GM18951 (cell line): ENCODE results near the gene RBM5.

Experiments
- POLR2A ChIP-seq: IDR thresholded peaks from 4 replicates; pipeline ENCODE4 v1.6.1; 2011; ENCODE audit warnings: mild to moderate bottlenecking; ENCODE audit not compliant: insufficient read length, insufficient read depth; ENCODE audit errors: extremely low read depth
- in situ Hi-C: fragments of 300-500 bp; cut with MboI; formaldehyde crosslinking; loops from one replicate; pipeline ENCODE4 v1.12.0; 2022; ENCODE audit warnings: low sequenced_read_pairs, mixed read lengths, inconsistent platforms; ENCODE audit not compliant: unreplicated experiment

RBM5 gene

DNA sequence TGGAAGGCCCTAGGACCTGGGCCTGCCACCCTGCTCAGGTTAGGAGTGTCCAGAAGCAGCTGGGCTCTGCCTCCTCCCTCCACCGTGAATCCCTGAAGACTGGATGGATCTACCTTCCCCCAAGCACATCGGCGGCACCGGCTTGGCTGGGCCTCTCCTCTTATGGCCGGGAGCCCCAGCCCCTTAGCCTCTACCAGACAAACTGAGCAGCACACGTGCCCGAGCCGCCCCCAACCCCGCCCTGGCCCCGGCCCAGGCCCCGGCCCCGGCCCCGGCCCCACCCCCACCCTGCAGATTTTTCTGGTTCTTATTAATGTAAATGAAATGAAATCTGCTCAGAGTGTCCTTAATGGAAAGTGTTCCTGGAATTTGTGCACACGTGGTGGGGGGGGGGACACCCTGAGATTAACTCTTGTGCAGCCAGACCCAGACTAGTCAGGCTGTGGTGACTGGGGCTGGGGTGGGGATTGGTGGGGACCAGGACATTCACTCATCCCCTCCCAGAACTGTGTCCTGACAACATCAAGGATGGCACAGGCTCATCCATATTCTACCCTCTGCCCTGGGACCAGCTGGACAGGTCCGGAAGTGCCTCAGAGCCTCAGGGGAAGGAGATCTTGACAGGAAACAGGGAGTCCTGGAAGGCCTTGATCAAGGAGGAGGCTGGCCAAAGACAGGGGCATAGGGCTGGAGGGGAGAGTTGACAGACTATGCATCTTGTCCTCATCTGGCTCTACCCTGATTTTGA is 35.5 kb downstream of the RBM5 start:
- TF ChIP-seq POLR2A: no peak
- in situ Hi-C loops: loop anchor here (10.0 kb wide), 1 partner anchor 61 kb away; no protein-coding TSS in a partner anchor

DNA sequence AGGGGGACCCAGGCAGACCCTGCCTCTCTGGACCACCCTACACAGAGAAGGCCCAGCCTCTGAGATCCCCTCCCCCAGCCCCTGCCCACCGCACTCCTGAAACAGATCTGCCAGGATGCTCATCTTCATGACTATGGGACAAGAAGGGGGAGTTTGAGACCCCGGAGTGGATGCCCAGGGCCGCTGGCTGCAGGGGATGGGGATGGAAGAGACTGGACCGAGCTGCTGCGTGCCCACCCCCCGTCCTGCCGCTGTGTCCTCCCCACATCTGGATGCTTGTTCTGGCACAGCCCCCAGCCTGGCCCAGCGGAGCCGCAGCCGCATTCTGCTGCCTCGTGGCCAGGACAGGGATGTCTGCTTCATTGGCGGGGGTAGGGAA is 36.1 kb downstream of the RBM5 start:
- in situ Hi-C loops: loop anchor here (10.0 kb wide), 1 partner anchor 60 kb away; no protein-coding TSS in a partner anchor
- no peak for TF ChIP-seq POLR2A

DNA sequence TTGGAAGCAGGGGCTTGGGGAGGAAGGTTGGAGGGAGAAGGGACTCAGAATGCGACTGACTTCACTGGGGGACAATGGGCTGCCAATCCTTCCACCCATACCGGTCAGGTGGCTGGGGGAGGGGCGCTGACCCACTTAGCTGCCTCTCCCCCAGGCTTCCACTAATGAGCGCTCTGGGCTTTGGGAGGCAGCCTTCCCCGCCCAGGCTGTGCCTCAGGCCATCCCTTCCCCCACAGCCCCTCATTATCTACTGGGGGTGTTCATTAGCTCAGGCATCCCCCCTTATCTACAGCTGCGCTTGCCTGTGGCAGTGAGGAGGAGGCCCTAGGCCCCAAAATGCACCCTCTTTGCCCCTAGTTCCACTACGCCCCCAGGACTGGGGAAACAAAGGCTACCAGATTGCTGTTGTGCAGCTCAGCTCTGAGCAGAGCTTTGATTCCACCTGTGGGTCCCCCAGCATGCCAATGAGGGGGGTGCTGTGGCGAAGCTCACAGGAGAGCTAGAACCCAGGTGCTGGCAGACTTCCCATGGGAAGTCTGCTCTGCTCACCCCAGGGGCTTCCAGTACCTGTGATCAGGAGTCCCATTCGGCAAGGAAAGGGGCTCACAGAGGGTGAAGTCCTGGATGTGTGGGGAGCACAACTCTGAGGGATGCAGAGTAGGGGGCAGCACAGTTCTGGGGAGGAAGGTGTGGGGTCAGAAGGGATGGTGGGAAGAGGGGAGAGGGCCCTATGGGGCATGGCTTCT is 37.0 kb downstream of the RBM5 start:
- in situ Hi-C loops: loop anchor here (10.0 kb wide), 1 partner anchor 59 kb away; no protein-coding TSS in a partner anchor

DNA sequence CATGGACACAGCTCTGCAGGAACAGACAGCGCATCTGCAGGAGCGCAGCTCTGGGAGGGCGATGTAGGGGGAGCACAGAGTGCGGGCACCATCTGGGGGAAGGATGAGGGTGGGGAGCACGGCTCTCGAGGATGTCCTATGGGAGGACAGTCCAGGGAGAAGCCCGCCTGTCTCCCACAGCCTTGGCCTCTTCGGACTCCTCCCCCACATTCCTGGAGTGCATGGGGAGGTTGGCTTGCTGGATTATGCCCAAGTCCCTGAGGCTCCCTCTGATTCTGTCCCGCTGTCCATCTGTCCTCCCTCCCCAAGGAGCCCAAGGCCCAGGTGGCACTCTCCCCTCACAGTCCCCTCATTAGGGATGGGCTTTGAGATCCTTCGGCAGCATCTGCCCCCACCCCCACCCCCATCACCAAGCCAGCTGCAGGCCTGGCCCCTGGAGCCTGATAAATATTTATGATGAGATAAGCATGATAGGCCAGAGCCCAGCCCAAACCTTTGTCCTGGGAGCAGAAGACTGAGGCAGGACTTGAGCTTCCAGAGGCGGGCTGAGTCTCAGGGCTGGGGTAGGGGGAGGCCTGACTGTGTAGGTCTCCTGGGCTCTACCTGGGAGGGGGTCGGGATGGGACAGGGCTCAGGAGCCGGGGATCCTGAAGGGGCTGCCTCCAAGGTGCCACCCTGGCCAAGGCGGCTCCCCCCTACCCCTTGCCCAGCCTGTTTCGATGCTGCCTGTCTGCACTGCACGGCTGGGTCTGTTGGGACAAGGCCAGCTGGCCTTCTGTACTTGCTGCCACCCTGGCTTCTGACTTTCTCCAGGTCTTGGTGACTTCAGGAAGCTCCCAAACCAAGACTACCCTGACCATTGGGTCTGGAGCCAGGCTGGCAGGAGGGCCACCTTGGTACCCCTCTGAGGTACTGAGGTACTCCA is 37.8 kb downstream of the RBM5 start:
- in situ Hi-C loops: loop anchor here (10.0 kb wide), 1 partner anchor 58 kb away; no protein-coding TSS in a partner anchor
- no peak for TF ChIP-seq POLR2A

More for the DNA sequence above, 37.0 kb downstream of the RBM5 start:
- no peak for TF ChIP-seq POLR2A

DNA sequence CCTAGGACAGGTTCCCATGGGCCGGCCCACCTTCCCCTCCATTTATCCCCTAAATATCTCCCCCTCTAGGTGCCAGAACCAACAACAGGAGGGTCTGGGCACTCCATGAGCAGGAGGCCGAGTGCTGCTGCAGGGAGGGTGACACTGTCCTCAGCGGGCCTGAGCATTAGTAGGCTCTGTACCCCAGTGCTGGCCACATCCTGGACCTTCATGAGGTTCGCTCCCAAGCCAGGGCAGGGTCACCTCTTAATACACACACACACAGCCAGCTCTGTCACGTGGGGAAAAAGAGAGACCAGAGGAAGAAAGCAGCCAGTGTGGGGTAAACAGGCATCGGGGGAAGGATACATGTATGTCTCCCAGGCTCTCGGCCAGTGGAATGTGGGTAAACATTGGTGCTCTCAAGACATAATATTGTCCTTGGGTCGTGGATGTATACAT is 38.6 kb downstream of the RBM5 start:
- no peak for TF ChIP-seq POLR2A
- in situ Hi-C loops: loop anchor here (10.0 kb wide), 1 partner anchor 58 kb away; no protein-coding TSS in a partner anchor

DNA sequence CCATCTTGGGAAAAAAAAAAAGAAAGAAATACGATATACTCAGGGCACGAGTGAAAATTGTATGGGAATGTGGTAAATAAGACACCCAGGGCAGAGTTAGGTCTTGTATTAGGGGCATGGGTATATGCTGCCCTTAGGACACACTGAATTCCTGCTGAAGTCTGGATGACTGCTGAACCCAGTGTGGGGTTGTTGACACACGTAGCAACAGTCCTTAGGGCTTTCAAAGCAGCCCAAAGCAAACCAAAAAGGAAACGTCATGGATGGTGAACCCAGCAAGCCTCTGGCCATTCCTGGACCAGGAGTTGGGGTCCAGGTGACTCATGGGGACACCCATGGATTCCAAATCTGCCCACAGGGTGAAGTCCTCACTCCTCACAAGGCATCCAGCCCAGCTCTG is 39.3 kb downstream of the RBM5 start:
- no peak for TF ChIP-seq POLR2A
- in situ Hi-C loops: loop anchor here (10.0 kb wide), 1 partner anchor 57 kb away; no protein-coding TSS in a partner anchor

DNA sequence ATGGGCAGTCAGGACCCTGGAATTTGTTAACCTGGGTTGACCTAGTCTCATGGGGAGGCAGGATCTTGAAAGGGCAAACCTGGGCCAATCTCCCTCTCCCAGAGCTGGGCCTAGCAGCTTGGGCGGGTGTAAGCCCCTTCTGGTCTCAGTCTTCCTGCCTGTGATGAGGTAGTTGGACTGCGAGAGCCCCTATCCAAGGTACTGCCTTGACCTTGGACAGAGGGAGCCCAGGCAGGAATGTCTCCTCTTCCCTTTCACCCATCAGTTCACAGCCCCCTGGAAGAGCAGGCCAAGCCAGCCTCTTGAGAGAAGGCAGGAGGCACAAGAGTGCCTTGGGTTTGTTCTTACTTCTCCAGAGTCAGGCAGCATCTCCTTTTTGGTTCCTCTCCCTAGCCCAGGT is 41.7 kb downstream of the RBM5 start:
- no peak for TF ChIP-seq POLR2A
- in situ Hi-C loops: no loop called here

DNA sequence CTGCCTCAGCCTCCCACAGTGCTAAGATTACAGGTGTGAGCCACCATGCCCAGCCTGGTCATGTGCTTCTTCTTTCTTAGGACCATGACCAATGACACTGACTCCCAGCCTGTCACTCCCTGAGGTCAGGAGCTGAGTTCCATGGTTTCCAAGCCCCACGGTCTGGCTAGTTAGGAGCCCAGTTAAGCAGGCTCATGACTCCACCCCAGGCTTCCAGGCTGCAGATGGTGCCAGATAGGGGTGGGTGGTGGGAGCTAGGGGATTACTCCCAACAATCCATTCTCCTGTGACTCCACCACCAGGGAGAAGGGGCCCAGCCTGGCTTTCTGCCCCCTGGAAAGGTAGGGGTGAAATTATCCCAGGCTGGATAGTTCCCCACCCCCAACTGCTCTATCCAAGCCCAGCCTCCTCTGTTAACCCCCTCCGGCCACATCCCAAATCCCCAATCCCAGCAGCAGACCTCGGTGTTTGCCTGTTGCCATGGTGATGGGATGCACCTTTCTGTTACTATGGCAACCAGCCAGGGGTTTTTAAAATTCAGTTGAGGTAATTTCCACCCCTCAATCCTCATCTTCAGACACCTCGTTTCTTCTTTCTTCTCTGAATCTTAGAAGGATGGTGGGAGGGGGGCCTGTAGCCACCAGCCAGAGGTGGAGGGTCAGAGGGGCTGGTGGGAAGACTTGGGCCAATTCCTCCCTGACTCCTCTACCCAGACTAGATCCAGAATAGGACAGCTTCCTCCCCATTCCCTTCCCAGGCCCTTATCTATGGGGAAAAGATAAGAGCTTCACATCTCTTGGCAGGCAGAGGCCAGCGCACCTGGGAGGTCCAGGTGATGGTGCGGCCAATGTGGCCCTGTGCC is 43.9 kb downstream of the RBM5 start:
- in situ Hi-C loops: no loop called here
- TF ChIP-seq POLR2A: no peak

DNA sequence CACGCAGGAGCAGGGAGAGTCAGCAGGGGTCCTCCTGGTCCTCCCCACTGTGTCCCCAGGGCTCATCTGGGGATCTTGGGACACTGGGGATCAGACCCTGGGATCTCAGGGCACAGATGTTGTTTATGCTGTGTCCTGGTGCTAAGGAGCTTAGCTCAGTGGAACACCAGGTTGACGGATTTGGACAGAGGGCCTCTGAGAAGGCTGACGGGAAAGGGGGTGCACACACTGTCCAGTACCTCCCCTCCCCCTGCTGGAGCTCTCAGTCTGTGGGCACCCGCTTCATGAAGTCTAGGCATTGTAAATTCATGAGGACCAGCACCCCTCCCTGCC is 44.5 kb downstream of the RBM5 start:
- in situ Hi-C loops: no loop called here
- no peak for TF ChIP-seq POLR2A

DNA sequence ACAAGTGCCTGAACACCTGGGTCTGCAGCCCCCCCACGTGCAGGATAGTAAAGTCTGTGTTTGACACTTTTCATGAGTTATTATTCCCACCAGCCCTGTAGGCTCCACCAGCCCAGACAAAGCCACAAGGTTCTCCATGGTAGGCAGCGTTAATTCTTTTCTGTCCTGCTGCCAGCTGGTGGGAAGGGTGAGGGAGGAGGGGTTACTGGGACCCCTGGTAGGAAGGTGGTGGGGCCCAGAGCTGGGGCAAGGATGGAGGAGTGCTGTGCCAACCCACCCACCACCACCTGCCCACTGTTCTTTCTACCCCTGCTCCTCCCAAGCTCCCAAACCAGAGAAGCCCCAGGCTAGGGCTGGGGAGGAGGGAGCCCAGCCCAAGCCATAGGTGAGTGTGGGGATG is 45.6 kb downstream of the RBM5 start:
- no peak for TF ChIP-seq POLR2A

DNA sequence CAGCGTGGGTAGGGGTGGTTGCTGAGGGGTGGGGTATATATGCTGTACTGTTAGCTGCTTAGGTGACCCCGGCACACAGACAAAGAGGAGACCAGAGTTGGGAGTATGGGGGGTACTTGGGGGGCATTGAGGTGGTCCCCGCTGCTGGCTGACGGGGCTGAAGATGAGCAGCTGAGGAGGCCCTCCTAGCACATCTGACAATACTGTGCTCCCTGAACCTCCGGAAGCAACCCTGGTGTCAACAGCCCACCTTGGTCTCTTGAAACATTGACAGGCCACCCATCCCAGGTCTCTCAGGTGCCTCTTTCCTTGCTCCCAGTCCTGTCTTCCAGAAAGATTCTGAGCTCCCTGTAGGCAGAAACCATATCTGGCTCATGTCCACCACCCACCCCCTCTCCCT is 47.2 kb downstream of the RBM5 start:
- in situ Hi-C loops: no loop called here
- TF ChIP-seq POLR2A: no peak

More for the DNA sequence above, 45.6 kb downstream of the RBM5 start:
- in situ Hi-C loops: no loop called here
